Spleen (tissue), 11 donors: Measurements from ENCODE around the gene PPP5C. TPM values are rescaled to one million over a fixed set of nuclear protein-coding genes. Genes with fewer than 3 reads are reported as not detected.

Experiments used
- DNase-seq: peaks from one replicate; pipeline ENCODE4 v3.0.0-alpha.2; 2020
- H3K27ac ChIP-seq, 8 donors: fragments of 200-600 bp; sonication (generic) in 7 of 8; 1 replicate in 4 of 8; 2 replicates in 4 of 8; pipeline versions ENCODE4 v1.5.0 to v1.8.0; 2016 to 2021; ENCODE audit warnings: inconsistent platforms in 4 of 8, mild to moderate bottlenecking in 4 of 8, moderate library complexity in 1 of 8
- H3K27me3 ChIP-seq, 7 donors: fragments of 200-600 bp; sonication (generic) in 6 of 7; replicated peaks in 1 of 7; 1 replicate in 4 of 7; 2 replicates in 3 of 7; pipeline versions ENCODE4 v1.5.0 to v1.8.0; 2016 to 2021; ENCODE audit warnings: inconsistent platforms in 3 of 7, mild to moderate bottlenecking in 1 of 7
- H3K36me3 ChIP-seq, 6 donors: fragments of 200-600 bp; sonication (generic) in 5 of 6; 1 replicate in 4 of 6; 2 replicates in 2 of 6; pipeline versions ENCODE4 v1.5.0 to v1.8.0; 2016 to 2021; ENCODE audit warnings: inconsistent platforms in 2 of 6
- H3K4me1 ChIP-seq, 6 donors: fragments of 200-600 bp; sonication (generic) in 5 of 6; 1 replicate in 3 of 6; 2 replicates in 3 of 6; pipeline versions ENCODE4 v1.5.0 to v1.8.0; 2016 to 2021; ENCODE audit warnings: inconsistent platforms in 3 of 6
- H3K4me3 ChIP-seq, 8 donors: fragments of 200-600 bp; sonication (generic) in 7 of 8; 1 replicate in 4 of 8; 2 replicates in 4 of 8; pipeline versions ENCODE4 v1.5.0 to v1.8.0; 2016 to 2021; ENCODE audit warnings: inconsistent platforms in 4 of 8, mild to moderate bottlenecking in 4 of 8, moderate library complexity in 2 of 8
- H3K9me3 ChIP-seq, 8 donors: fragments of 200-600 bp; sonication (generic) in 7 of 8; 1 replicate in 4 of 8; 2 replicates in 4 of 8; pipeline versions ENCODE4 v1.5.0 to v1.8.0; 2016 to 2021; ENCODE audit warnings: inconsistent platforms in 4 of 8
- POLR2A ChIP-seq, 3 donors: fragments of 450-650 bp; IDR thresholded peaks; one replicate each; pipeline ENCODE4 v1.5.1; 2017; ENCODE audit warnings: antibody characterized with exemption in 3 of 3, mild to moderate bottlenecking in 1 of 3
- POLR2AphosphoS5 ChIP-seq, 3 donors: sonication (generic); formaldehyde crosslinking; IDR thresholded peaks; one replicate each; pipeline ENCODE4 v1.5.1; 2017; ENCODE audit warnings: antibody characterized with exemption in 3 of 3
- WGBS, 5 donors: extraction: QIAGEN DNeasy Blood & Tissue Kit in 3 of 5; methylation state at CpG; one replicate each; pipeline versions ENCODE4 v1.1.5 to v1.1.7; 2013 to 2018; 5-methylcytosine and 5-hydroxymethylcytosine counted together
- intact Hi-C: fragments of 100-400 bp; cut with DNase I; formaldehyde crosslinking; loops from one replicate; pipeline ENCODE4 v1.15.0; 2023; ENCODE audit warnings: low total_unique reads
- polyA plus RNA-seq, 3 donors: library from polyadenylated mRNA; stranded (reverse); fragments of 200-250 nt; gene quantifications; one replicate each; pipeline ENCODE4 v1.2.1, GENCODE V29; 2013
- total RNA-seq, 7 donors: library from RNA; depleted of rRNA in 3 of 7; stranded (reverse); fragments of >200 nt in 3 of 7; fragmentation: NEBNext Ultra II Directional in 4 of 7; extraction: Animal tissue kit (Norgen Biotek cat#: 25700) in 4 of 7; gene quantifications; one replicate each; pipeline versions ENCODE4 v1.1.0 to v1.2.1, GENCODE V29; 2016 to 2021
- TF ChIP-seq, protein P1 (sequence below), 11 experiments: fragments of 200-600 bp in 7 of 11; fragments of 450-650 bp in 4 of 11; sonication (generic) in 4 of 11; IDR thresholded peaks in 8 of 11; conservative IDR thresholded peaks in 3 of 11; 1 replicate in 7 of 11; 2 replicates in 4 of 11; pipeline versions ENCODE4 v1.4.0 to v1.8.0; 2016 to 2021; ENCODE audit warnings: antibody characterized with exemption in 11 of 11, inconsistent platforms in 4 of 11, mild to moderate bottlenecking in 1 of 11
- donor health status: healthy with polysubstance abuse.
- donor health status: DM: no; HTN: no; CAD: no; lungs with moderate emphysema.
- donor health status: DM: no; HTN: no; CAD: no.
- donor health status: Bipolar disorder and iron deficiency.
- donor health status: healthy.
- donor health status: DM: no; HTN: no; CAD: no.
- donor health status: DM: yes; HTN: yes; CAD: no.

PPP5C gene
- total and polyA plus RNA-seq, 10 donors, result 26.5 to 87.3 (median 68.6) TPM

DNA sequence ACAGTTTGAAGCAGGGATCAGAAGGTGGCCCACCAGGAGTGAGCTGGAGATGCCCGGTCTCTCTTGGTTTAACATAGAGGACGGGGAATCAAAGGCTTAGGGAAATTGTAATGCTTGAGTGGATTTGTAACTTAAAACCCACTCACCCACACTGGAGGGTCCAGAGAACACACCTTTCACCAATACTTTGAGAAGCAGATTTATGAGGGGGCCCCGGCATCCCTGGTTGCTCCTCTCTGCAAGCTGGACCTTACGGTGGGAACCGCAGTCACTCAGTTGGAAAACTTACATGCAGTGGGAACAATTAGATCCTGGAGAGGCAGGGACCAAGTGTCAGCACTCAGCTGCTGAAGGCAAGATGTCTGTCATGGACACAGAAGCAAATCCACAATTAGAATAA is 20.5 kb downstream of the PPP5C start:
- 85 to 95% (median 94%) methylated on average over 5 of the region's 5 CpGs for WGBS, 5 donors
- intact Hi-C loops, result no loop called here
- H3K27me3 ChIP-seq, result no peaks in the 10 kb centered on the region
- no peaks in the 10 kb centered on the region for H3K9me3 ChIP-seq
- peaks cover 4 to 89% (median 21%) of the 10 kb centered on the region in 6 donors for H3K4me1 ChIP-seq
- peaks cover 3 to 87% (median 23%) of the 10 kb centered on the region in 6 donors for H3K36me3 ChIP-seq
- peak; percentile 21 for DNase-seq
- no peak for TF ChIP-seq POLR2A (IDR thresholded peaks at IDR 0.05)
- no peak for TF ChIP-seq POLR2AphosphoS5 (IDR thresholded peaks at IDR 0.05)
- TF ChIP-seq, protein P1, sequence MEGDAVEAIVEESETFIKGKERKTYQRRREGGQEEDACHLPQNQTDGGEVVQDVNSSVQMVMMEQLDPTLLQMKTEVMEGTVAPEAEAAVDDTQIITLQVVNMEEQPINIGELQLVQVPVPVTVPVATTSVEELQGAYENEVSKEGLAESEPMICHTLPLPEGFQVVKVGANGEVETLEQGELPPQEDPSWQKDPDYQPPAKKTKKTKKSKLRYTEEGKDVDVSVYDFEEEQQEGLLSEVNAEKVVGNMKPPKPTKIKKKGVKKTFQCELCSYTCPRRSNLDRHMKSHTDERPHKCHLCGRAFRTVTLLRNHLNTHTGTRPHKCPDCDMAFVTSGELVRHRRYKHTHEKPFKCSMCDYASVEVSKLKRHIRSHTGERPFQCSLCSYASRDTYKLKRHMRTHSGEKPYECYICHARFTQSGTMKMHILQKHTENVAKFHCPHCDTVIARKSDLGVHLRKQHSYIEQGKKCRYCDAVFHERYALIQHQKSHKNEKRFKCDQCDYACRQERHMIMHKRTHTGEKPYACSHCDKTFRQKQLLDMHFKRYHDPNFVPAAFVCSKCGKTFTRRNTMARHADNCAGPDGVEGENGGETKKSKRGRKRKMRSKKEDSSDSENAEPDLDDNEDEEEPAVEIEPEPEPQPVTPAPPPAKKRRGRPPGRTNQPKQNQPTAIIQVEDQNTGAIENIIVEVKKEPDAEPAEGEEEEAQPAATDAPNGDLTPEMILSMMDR (IDR thresholded peaks at IDR 0.05 in 8 of 11, conservative IDR thresholded peaks at IDR 0.05 in 3 of 11), result no peak
- H3K4me3 ChIP-seq, result no peak overlapping the region
- H3K27ac ChIP-seq, result no peak overlapping the region

DNA sequence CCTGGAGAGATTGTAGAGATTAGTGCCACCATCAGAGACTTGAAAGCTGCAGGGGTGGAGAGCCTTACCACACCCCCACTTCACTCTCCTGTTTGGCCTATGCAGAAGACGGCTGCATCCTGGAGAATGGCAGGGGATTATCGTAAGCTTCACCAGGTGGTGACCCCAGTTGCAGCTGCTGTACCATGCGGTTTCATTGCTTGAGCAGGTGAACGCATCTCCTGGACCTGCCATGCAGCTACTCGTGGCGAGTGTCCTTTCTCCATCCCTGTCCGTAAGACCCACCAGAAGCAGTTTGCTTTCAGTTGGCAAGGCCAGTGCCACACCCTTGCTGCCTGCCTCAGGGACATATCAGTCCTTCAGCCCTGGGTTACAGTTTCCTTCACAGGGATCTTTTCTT is 21.2 kb downstream of the PPP5C start:
- 79 to 89% (median 82%) methylated on average over 6 to 7 of the region's 7 CpGs for WGBS, 5 donors
- Histone ChIP-seq H3K27ac (no peak overlapping the region), H3K4me1 (peaks cover 4 to 91% (median 26%) of the 10 kb centered on the region in 6 donors), H3K9me3 (no peaks in the 10 kb centered on the region), H3K4me3 (no peak overlapping the region), H3K36me3 (peaks cover 3 to 94% (median 23%) of the 10 kb centered on the region in 6 donors), H3K27me3 (no peaks in the 10 kb centered on the region)
- DNase-seq, result peak; percentile 43
- intact Hi-C loops, result no loop called here
- TF ChIP-seq POLR2AphosphoS5 (IDR thresholded peaks at IDR 0.05) (no peak), POLR2A (IDR thresholded peaks at IDR 0.05) (no peak)
- TF ChIP-seq, protein P1 (IDR thresholded peaks at IDR 0.05 in 8 of 11, conservative IDR thresholded peaks at IDR 0.05 in 3 of 11), result no peak

DNA sequence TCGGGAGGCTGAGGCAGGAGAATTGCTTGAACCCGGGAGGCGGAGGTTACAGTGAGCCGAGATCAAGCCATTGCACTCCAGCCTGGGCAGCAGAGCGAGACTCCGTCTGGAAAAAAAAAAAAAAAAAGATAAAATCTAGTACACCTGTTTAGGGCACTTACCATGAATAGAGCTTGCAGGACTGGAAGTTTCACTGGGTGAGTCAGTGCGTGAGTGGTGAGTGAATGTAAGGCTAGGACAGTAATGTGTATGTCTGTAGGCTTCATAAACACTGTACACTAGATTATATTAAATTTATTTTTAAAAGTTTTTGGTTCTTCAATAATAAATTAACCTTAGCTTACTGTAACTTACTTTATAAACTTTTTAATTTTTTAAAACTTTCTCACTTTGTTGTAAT is 22.9 kb downstream of the PPP5C start:
- 89 to 96% (median 94%) methylated on average over 7 of the region's 7 CpGs for WGBS, 5 donors
- no peak for TF ChIP-seq POLR2A (IDR thresholded peaks at IDR 0.05)
- no peak for TF ChIP-seq POLR2AphosphoS5 (IDR thresholded peaks at IDR 0.05)
- TF ChIP-seq, protein P1 (IDR thresholded peaks at IDR 0.05 in 8 of 11, conservative IDR thresholded peaks at IDR 0.05 in 3 of 11), result no peak
- H3K4me3 ChIP-seq, result no peak overlapping the region
- H3K9me3 ChIP-seq, result no peaks in the 10 kb centered on the region
- H3K4me1 ChIP-seq, result peaks cover 4 to 93% (median 35%) of the 10 kb centered on the region in 6 donors
- H3K27ac ChIP-seq, result no peak overlapping the region
- intact Hi-C loops, result no loop called here
- H3K27me3 ChIP-seq, result no peaks in the 10 kb centered on the region
- no peak for DNase-seq
- peaks cover 0 to 96% (median 10%) of the 10 kb centered on the region in 6 donors for H3K36me3 ChIP-seq

DNA sequence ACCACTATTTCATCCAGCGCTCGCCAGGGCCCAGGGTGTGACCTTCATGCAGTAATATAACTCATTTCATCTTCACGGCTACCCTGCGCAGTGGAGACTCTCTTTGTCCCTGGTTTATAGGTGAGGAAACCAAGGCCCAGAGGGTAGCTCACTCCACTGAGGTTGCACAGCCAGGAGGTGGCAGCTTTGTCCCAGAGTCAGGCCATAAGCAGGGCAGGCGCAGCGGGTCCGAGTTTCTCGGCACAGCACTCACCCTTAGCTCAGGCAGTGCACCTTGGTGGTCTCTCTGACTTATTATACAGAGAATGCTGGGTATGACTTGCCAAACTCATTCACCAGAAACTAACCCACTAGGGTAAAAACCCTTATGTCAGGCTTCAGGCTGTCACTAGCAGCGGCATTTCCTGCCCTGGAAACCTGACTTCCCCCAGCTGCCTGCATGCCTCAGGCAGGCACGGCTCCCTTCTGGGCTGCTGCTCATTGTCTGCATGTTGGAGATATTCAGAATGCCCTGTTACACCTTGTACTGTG is 24.5 kb downstream of the PPP5C start:
- Histone ChIP-seq H3K4me1 (peaks cover 4 to 77% (median 35%) of the 10 kb centered on the region in 6 donors), H3K4me3 (no peak overlapping the region), H3K36me3 (peaks cover 0 to 96% (median 14%) of the 10 kb centered on the region in 6 donors), H3K9me3 (no peaks in the 10 kb centered on the region), H3K27ac (peak overlapping the region in 4 of 8 donors; percentile 9 to 55 (median 22)), H3K27me3 (no peaks in the 10 kb centered on the region)
- intact Hi-C loops, result no loop called here
- no peak for TF ChIP-seq POLR2A (IDR thresholded peaks at IDR 0.05)
- TF ChIP-seq, protein P1 (IDR thresholded peaks at IDR 0.05 in 8 of 11, conservative IDR thresholded peaks at IDR 0.05 in 3 of 11), result no peak
- peak in 1 of 3 donors; percentile 18 for TF ChIP-seq POLR2AphosphoS5 (IDR thresholded peaks at IDR 0.05)
- 39 to 74% (median 63%) methylated on average over 10 of the region's 10 CpGs for whole genome bisulfite sequencing, 5 donors
- no peak for DNase-seq
